GM19455 (cell line): Measurements from ENCODE around the gene GNAI3.
A peak's percentile ranks its signal among the peaks of the same experiment; 100 is the strongest.

ENCODE experiments used
- ATAC-seq: cut with Tn5 transposase; IDR thresholded peaks from one replicate; pipeline ENCODE4 v1.9.1; 2021; ENCODE audit not compliant: unreplicated experiment

GNAI3 gene

DNA sequence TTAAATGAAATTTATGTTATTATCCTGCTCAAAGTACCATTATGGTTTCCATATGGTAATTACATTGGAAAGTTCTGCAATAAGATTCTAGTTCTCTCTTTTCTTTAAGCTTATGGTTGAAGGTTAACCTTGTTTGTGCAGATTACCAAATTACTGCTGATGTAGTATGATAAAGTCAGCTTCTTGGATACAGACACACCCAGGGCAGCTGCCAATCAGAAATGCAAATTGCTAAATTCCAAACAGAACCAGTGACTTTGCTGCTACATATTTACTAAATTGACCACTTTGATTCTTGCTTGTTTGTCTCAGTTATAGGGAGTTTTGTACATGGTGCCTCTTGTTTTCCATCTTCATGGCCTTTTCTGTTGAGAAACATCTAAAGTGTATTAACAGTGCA, 44.5 kb downstream of the GNAI3 start:
- ATAC-seq = no peak

- no peak for ATAC-seq
Observed at GRCh38 chr1:109595531-109595930, 47.1 kb downstream of the GNAI3 start.

DNA sequence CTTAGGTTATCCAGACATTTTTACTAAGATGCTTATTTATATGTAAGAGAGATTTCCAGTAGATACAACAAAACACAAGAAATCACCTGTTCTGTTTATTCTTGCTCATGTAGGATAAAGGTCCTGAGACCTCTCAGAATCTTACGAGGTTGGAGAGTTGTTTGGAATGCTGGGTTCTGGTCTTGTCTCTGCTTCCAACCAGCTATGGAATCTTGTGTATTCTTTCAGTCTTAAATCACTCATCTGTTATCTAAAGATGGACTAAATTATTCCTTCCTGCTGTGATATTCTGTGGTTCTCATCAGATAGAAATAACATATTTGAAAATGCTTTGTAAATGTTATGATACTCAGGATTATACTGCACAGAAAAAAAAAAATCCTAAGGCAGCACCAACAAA, 49.7 kb downstream of the GNAI3 start:
- no peak for ATAC-seq

- ATAC-seq = no peak
Observed at GRCh38 chr1:109598655-109599054, 50.2 kb downstream of the GNAI3 start.

GRCh38 chr1:109603229-109603628, 54.8 kb downstream of the GNAI3 start:
- ATAC-seq = no peak

DNA sequence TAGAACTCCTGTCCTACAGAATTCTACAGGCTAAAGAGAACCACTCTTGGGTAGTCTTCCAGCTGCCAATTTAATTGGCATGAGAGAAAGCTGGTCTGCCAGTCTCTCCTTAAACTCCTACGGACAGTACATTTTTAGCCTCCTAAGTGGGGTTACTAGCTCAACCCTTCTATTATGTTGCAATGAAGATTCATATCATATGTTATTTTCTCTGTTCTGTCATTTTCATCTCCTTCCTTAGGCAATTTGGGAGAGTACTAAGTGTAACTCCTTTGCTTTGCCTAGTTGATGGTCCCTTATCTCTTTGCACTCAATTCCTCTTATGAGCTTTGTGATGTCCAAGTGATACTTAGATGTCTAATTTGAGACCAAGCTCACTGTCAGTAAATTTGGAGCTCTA, 57.0 kb downstream of the GNAI3 start:
- no peak for ATAC-seq

- ATAC-seq = no peak
Observed at GRCh38 chr1:109609881-109610280, 61.5 kb downstream of the GNAI3 start.

GRCh38 chr1:109610609-109611307, 62.3 kb downstream of the GNAI3 start:
- ATAC-seq = no peak

DNA sequence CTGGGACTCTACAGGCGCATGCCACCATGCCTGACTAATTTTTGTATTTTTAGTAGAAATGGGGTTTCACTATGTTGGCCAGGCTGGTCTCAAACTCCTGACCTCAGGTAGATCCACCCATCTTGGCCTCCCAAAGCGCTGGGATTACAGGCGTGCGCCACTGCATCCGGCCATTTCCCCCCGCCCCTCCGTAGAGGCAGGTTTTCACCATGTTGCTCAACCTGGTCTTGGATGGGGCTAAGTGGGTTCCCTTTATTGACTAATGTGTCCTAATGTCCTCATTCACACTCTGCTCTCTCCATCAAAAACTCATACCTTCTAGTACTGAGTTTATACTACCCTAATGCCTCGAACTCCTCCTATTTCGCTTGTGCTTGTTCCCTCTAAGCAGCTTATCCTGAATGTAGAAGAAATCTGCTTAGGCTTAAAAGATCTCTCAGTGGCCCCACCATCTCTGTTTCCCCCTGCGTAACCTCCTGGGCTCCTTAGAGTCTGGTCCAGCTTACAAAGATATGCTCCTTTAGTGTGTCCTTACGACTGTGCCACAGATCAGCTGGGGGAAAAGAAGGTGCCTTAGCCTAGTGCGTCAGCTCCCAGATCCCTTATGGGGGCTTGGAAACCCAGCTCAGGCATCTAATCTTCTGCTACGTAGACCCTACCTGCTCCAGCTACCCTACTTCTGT, 63.0 kb downstream of the GNAI3 start:
- no peak for ATAC-seq

- ATAC-seq = no peak
Observed at GRCh38 chr1:109613361-109614147, 65.1 kb downstream of the GNAI3 start.

DNA sequence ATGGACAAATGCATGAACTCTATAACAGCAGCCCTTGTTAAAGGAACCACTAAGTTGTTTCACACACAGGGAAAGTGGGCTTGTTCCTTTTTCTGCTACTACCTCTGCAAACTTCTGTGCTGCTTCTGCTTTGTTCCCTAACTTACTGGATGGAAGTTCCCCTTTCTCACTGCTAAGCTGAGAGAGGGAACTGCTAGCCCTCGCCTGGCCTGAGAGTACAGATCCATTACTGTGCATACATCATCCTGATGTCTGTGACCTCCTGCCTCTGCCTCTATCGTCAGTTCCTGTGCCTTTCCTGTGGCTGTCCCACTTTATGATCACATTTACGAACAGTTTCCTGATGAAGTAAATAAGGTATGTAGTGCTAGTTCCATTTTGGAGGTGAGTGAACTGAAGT, 67.5 kb downstream of the GNAI3 start:
- no peak for ATAC-seq

- no peak for ATAC-seq
Observed at GRCh38 chr1:109616391-109616790, 68.0 kb downstream of the GNAI3 start.

DNA sequence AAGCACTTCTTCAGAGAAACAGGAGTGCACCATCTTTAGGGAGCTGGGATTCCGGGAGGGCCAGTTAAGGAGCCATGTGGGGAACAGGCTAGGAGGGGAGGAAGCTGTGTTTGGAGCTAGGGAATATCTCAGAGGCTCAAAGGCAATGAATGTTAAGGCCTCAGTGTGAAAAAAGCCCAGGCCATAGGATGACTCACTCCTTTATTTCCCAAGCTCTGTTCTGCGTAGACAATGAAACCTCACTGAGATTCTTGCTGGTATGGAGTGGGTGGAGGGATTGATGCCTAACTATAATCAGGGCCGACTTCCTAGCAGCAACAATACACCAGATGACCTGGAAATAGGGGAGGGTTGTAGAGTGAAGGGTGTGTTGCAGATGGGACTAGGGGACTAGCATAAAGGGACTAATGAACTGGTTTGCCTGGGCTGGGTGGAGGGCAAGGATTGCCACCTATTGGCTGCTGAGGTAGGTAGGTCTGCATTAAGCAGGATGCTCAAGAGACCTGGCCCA, 68.9 kb downstream of the GNAI3 start:
- ATAC-seq = no peak

- ATAC-seq = no peak
Observed at GRCh38 chr1:109618661-109619575, 70.5 kb downstream of the GNAI3 start.

GRCh38 chr1:109619576-109620400, 71.4 kb downstream of the GNAI3 start, which contains the start of the genes AMPD2 and GNAT2:
Gene AMPD2, plus strand, starts transcription at chr1:109619837. Its CDS starts 1,339 bp downstream, at chr1:109621176.
Gene GNAT2, minus strand, starts transcription at chr1:109619616. Its CDS starts 6,746 bp downstream, at chr1:109612870.
- ATAC-seq = peak; percentile 63

GRCh38 chr1:109620401-109620791, 72.0 kb downstream of the GNAI3 start:
- ATAC-seq = peak; percentile 4

DNA sequence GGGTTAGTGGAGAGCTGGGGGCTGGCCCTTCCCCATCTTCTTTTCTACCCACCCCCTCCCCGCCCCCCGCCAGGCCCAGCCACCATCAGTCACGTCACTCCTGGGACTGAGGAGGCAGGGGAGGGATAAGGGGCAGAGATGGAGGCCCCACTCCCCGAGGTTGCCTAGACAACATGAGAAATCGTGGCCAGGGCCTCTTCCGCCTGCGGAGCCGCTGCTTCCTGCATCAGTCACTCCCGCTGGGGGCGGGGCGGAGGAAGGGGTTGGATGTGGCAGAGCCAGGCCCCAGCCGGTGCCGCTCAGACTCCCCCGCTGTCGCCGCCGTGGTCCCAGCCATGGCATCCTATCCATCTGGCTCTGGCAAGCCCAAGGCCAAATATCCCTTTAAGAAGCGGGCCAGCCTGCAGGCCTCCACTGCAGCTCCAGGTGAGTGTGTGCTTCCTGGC, 72.4 kb downstream of the GNAI3 start:
- ATAC-seq = peak; percentile 74

- ATAC-seq = no peak
Observed at GRCh38 chr1:109621379-109622136, 73.1 kb downstream of the GNAI3 start.
